K562 (cell line): ENCODE results near the gene C1QTNF7. TPM values are rescaled to one million over a fixed set of nuclear protein-coding genes. Genes with fewer than 3 reads are reported as not detected.

ENCODE experiments used
- CCNT2 ChIP-seq: IDR thresholded peaks from 2 replicates; pipeline ENCODE4 v1.6.1; 2011; ENCODE audit warnings: borderline replicate concordance, low read depth, mild to moderate bottlenecking, moderate library complexity, mixed read lengths, low read length; ENCODE audit not compliant: insufficient read length; ENCODE audit errors: extremely low read depth
- FOXA3 ChIP-seq, 2 experiments: fragments of 450-650 bp in 1 of 2; sonication (generic) in 1 of 2; formaldehyde crosslinking; IDR thresholded peaks in 1 of 2; conservative IDR thresholded peaks in 1 of 2; 2 replicates each; pipeline versions ENCODE4 v1.4.0 to v1.8.0; 2020 to 2022; ENCODE audit warnings: mild to moderate bottlenecking in 2 of 2, missing genetic modification reagents in 1 of 2
- FOXM1 ChIP-seq, 2 experiments: fragments of 450-650 bp in 1 of 2; sonication (generic) in 1 of 2; formaldehyde crosslinking in 1 of 2; IDR thresholded peaks; 2 replicates each; pipeline versions ENCODE4 v1.6.1 to v1.9.0; 2017 to 2022; ENCODE audit warnings: low read depth in 2 of 2, mild to moderate bottlenecking in 2 of 2, missing genetic modification reagents in 1 of 2, moderate library complexity in 1 of 2
- HBP1 ChIP-seq: fragments of 450-650 bp; formaldehyde crosslinking; IDR thresholded peaks from 2 replicates; pipeline ENCODE4 v1.4.0; 2022; ENCODE audit warnings: missing genetic modification characterization
- HCFC1 ChIP-seq: IDR thresholded peaks from 2 replicates; pipeline ENCODE4 v1.6.1; 2012; ENCODE audit warnings: low read depth, low read length, improper control_type of control experiment
- HDAC1 ChIP-seq, 2 experiments: fragments of 450-650 bp; IDR thresholded peaks; 2 replicates each; pipeline ENCODE4 v1.6.1; 2016 to 2017; ENCODE audit warnings: inconsistent platforms in 1 of 2, mild to moderate bottlenecking in 1 of 2, moderate library complexity in 1 of 2
- HMGN3 ChIP-seq: IDR thresholded peaks from 2 replicates; pipeline ENCODE4 v1.6.1; 2011; ENCODE audit warnings: borderline replicate concordance, low read depth, mild to moderate bottlenecking, mixed read lengths, low read length; ENCODE audit not compliant: insufficient read length; ENCODE audit errors: extremely low read depth
- HMGXB4 ChIP-seq: sonication (generic); formaldehyde crosslinking; IDR thresholded peaks from 2 replicates; pipeline ENCODE4 v1.8.1; 2023; ENCODE audit warnings: mild to moderate bottlenecking, missing genetic modification reagents
- KLF6 ChIP-seq: fragments of 250-450 bp; sonication (Bioruptor Pico); IDR thresholded peaks from 2 replicates; pipeline ENCODE4 v1.4.0; 2020; ENCODE audit warnings: mild to moderate bottlenecking, moderate library complexity, borderline replicate concordance
- MAFG ChIP-seq: fragments of 450-650 bp; conservative IDR thresholded peaks from 2 replicates; pipeline ENCODE4 v1.6.1; 2016; ENCODE audit warnings: missing genetic modification characterization, missing compliant biosample characterization
- MAZ ChIP-seq, 2 experiments: fragments of 450-650 bp in 1 of 2; sonication (generic) in 1 of 2; formaldehyde crosslinking; IDR thresholded peaks in 1 of 2; conservative IDR thresholded peaks in 1 of 2; 2 replicates each; pipeline versions ENCODE4 v1.4.0 to v1.5.0; 2020; ENCODE audit warnings: mild to moderate bottlenecking in 1 of 2, missing genetic modification reagents in 1 of 2
- PYGO2 ChIP-seq: fragments of 450-650 bp; IDR thresholded peaks from 2 replicates; pipeline ENCODE4 v1.6.1; 2016; ENCODE audit warnings: mild to moderate bottlenecking, missing genetic modification characterization, moderate library complexity, missing compliant biosample characterization
- RCOR1 ChIP-seq, 2 experiments: IDR thresholded peaks; 2 replicates each; pipeline ENCODE4 v1.6.1; 2012; ENCODE audit warnings: low read depth in 2 of 2, low read length in 2 of 2, borderline replicate concordance in 1 of 2, improper control_type of control experiment in 1 of 2
- SREBF1 ChIP-seq: fragments of 150-350 bp; IDR thresholded peaks from 2 replicates; pipeline ENCODE4 v1.6.1; 2014; ENCODE audit warnings: antibody characterized with exemption, low read depth, low read length, borderline replicate concordance
- YBX1 ChIP-seq: fragments of 450-650 bp; IDR thresholded peaks from 2 replicates; pipeline ENCODE4 v1.7.1; 2016; ENCODE audit warnings: mild to moderate bottlenecking
- ZBTB26 ChIP-seq: fragments of 450-650 bp; formaldehyde crosslinking; IDR thresholded peaks from 2 replicates; pipeline ENCODE4 v1.4.0; 2022; ENCODE audit warnings: missing genetic modification characterization
- ZBTB43 ChIP-seq: sonication (generic); formaldehyde crosslinking; IDR thresholded peaks from 2 replicates; pipeline ENCODE4 v1.8.0; 2023; ENCODE audit warnings: mild to moderate bottlenecking, missing genetic modification reagents
- ZBTB8A ChIP-seq: fragments of 450-650 bp; IDR thresholded peaks from 2 replicates; pipeline ENCODE4 v1.6.1; 2018; ENCODE audit warnings: mild to moderate bottlenecking, moderate library complexity; ENCODE audit not compliant: partially characterized antibody
- ZC3H11A ChIP-seq: IDR thresholded peaks from 2 replicates; pipeline ENCODE4 v1.6.1; 2012; ENCODE audit warnings: low read depth, low read length, improper control_type of control experiment
- ZNF232 ChIP-seq: sonication (generic); formaldehyde crosslinking; IDR thresholded peaks from 2 replicates; pipeline ENCODE4 v1.8.0; 2022; ENCODE audit warnings: mild to moderate bottlenecking, missing genetic modification reagents
- ZNF316 ChIP-seq: fragments of 450-650 bp; IDR thresholded peaks from 2 replicates; pipeline ENCODE4 v1.6.1; 2016
- polyA plus RNA-seq, 8 experiments: library from polyadenylated mRNA; depleted of rRNA in 4 of 8; stranded (reverse) in 5 of 8; unstranded in 3 of 8; fragments of >200 nt; fragmentation: Nextera tagmentation in 2 of 8; fragmentation: Illumina TruSeq in 1 of 8; extraction: Ambion mirVana in 2 of 8; extraction: Trizol in 1 of 8; gene quantifications; 2 replicates each; pipeline versions ENCODE4 v1.2.1 to v1.2.3, GENCODE V29; 2011 to 2014; ENCODE audit warnings: inconsistent platforms in 1 of 8, missing spikeins in 1 of 8
- total RNA-seq, 7 experiments: library from RNA; depleted of rRNA in 6 of 7; stranded (reverse); fragments of >200 nt in 6 of 7; fragmentation: Illumina TruSeq in 2 of 7; extraction: Trizol in 2 of 7; gene quantifications; 2 replicates each; pipeline versions ENCODE4 v1.2.1 to v1.2.3, GENCODE V29; 2011 to 2021; ENCODE audit warnings: low replicate concordance in 1 of 7

C1QTNF7 gene
- total and polyA plus RNA-seq, 9 of the 15 experiments (the other 6 are each of a cell fraction or from before 2014, with no cell fraction given): not detected

GRCh38 chr4:15479089-15479912, 51.5 kb downstream of the C1QTNF7 start (continued):
- TF ChIP-seq MAFG (tag) (no peak), CCNT2 (no peak), ZBTB43 (CRISPR knock-in tag) (no peak), PYGO2 (tag) (no peak), MAZ (CRISPR knock-in tag; conservative IDR thresholded peaks at IDR 0.05 in 1 of 2, IDR thresholded peaks at IDR 0.05 in 1 of 2) (peak; percentile 46 to 55; a peak in 2 of 4 replicates), HMGN3 (no peak), ZNF316 (no peak), YBX1 (no peak), HDAC1 (IDR thresholded peaks at IDR 0.05) (no peak), ZBTB26 (CRISPR knock-in tag) (no peak), FOXM1 (IDR thresholded peaks at IDR 0.05; ENCODE audit: low read depth) (no peak), FOXM1 (CRISPR knock-in tag; IDR thresholded peaks at IDR 0.05; ENCODE audit: low read depth) (no peak), HCFC1 (no peak), HBP1 (CRISPR knock-in tag) (0 out of 2 replicates have a peak, but pooled peaks have one; percentile 31), RCOR1 (IDR thresholded peaks at IDR 0.05; ENCODE audit: borderline replicate concordance in 1 of 2, low read depth in 2 of 2, low read length in 2 of 2) (peak in 1 of 2 experiments; percentile 5; a peak in 1 of 4 replicates), ZC3H11A (no peak), SREBF1 (no peak), FOXA3 (CRISPR knock-in tag; conservative IDR thresholded peaks at IDR 0.05 in 1 of 2, IDR thresholded peaks at IDR 0.05 in 1 of 2) (no peak), ZBTB8A (no peak), HMGXB4 (no peak), KLF6 (CRISPR knock-in tag) (no peak), ZNF232 (CRISPR knock-in tag) (no peak)
